Measurements from ENCODE around the gene PARP4. TPM values are rescaled to one million over a fixed set of nuclear protein-coding genes. Genes with fewer than 3 reads are reported as not detected.

PARP4 gene
- total and polyA plus RNA-seq, 2 donors (not counting 3 experiments of a cell fraction or from before 2014, with no cell fraction given) = 37.1 to 71.7 TPM

DNA sequence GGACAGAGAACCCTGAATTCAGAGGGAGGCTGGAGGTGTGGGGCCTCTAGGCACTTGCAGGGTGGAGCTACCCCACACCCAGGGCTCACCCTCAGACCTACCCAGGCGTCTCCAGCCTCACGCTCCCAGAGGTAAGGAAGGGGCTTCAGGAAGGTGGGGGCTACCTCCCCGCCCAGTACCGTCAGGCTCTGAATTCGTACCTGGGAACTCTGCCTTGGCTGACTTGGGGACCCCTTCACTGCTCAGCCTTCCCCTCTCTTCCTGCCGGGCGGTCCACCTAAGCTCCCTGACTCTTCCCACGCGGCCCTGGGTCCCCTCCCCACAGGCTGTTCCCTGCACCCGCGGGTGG lies 28.5 kb upstream of the PARP4 start:
- Histone ChIP-seq H2AFZ (ENCODE audit: low read depth, low read length) (peak overlapping the region; percentile 92), H3K4me2 (ENCODE audit: insufficient read depth, low read length) (peak overlapping the region; percentile 68), H4K20me1 (replicated peaks; ENCODE audit: control insufficient read depth, extremely low read depth, insufficient read depth, low read length) (no peaks in the 10 kb centered on the region), H3K4me3 (replicated peaks in 1 of 3; ENCODE audit: insufficient read depth in 1 of 3, low read depth in 1 of 3, low read length in 3 of 3) (peak overlapping the region in 1 of 3 experiments; percentile 27), H3K27me3 (ENCODE audit: control insufficient read depth in 2 of 2, insufficient read depth in 2 of 2, low read length in 2 of 2) (peaks cover 5 to 31% of the 10 kb centered on the region in 2 experiments), H3K27ac (ENCODE audit: insufficient read depth, low read depth, low read length) (no peak overlapping the region), H3K9me3 (replicated peaks; ENCODE audit: control insufficient read depth, insufficient read depth, low read length) (no peaks in the 10 kb centered on the region), H3K4me1 (ENCODE audit: control insufficient read depth, extremely low read depth, insufficient read depth, low read length) (peaks cover 3% of the 10 kb centered on the region), H3K9me1 (replicated peaks; ENCODE audit: control insufficient read depth, extremely low read depth, insufficient read depth, low read length) (no peaks in the 10 kb centered on the region), H3K9ac (replicated peaks; ENCODE audit: extremely low read depth, insufficient read depth, low read length) (no peak overlapping the region), H3K79me2 (ENCODE audit: control insufficient read depth, insufficient read depth, low read length) (no peaks in the 10 kb centered on the region), H3K36me3 (ENCODE audit: control insufficient read depth in 2 of 2, extremely low read depth in 1 of 2, insufficient read depth in 2 of 2, low read length in 2 of 2) (no peaks in the 10 kb centered on the region)
- ChIA-PET CTCF (interaction anchor here (1.4 to 1.9 kb wide), 2 partner anchors 15 to 28 kb away, joined by 4 to 7 read pairs; partner anchors contain the start of gene PARP4), POLR2A (no interaction called here)
- intact Hi-C loops (cut with micrococcal nuclease) (loop anchor here (2.0 to 5.0 kb wide), 2 partner anchors 28 to 39 kb away; partner anchors contain the start of gene PARP4), dilution Hi-C loops (cut with MboI; ENCODE audit: extremely low pct_ligation_motif_present, low sequenced_read_pairs) (no loop called here)
- BruUV-seq (replicated peaks) = no TSS peak
- TF ChIP-seq JUN (IDR thresholded peaks at IDR 0.05; ENCODE audit: borderline replicate concordance, insufficient read depth, insufficient read length, low read depth) (no peak), MYC (IDR thresholded peaks at IDR 0.05; ENCODE audit: low read depth, low read length) (no peak), MAX (IDR thresholded peaks at IDR 0.05; ENCODE audit: insufficient read depth, insufficient read length) (no peak), EZH2 (IDR thresholded peaks at IDR 0.05; ENCODE audit: borderline replicate concordance, low read depth, low read length, severe bottlenecking) (no peak), POLR2A (IDR thresholded peaks at IDR 0.05; ENCODE audit: low read depth, low read length) (no peak), GATA2 (IDR thresholded peaks at IDR 0.05; ENCODE audit: insufficient read depth, insufficient read length, low read depth, low read length) (no peak), POLR2AphosphoS5 (IDR thresholded peaks at IDR 0.05; ENCODE audit: insufficient read depth, low read depth, low read length) (no peak), FOS (IDR thresholded peaks at IDR 0.05; ENCODE audit: borderline replicate concordance, insufficient read depth, low read length) (no peak)
- TF ChIP-seq, protein P1, sequence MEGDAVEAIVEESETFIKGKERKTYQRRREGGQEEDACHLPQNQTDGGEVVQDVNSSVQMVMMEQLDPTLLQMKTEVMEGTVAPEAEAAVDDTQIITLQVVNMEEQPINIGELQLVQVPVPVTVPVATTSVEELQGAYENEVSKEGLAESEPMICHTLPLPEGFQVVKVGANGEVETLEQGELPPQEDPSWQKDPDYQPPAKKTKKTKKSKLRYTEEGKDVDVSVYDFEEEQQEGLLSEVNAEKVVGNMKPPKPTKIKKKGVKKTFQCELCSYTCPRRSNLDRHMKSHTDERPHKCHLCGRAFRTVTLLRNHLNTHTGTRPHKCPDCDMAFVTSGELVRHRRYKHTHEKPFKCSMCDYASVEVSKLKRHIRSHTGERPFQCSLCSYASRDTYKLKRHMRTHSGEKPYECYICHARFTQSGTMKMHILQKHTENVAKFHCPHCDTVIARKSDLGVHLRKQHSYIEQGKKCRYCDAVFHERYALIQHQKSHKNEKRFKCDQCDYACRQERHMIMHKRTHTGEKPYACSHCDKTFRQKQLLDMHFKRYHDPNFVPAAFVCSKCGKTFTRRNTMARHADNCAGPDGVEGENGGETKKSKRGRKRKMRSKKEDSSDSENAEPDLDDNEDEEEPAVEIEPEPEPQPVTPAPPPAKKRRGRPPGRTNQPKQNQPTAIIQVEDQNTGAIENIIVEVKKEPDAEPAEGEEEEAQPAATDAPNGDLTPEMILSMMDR (IDR thresholded peaks at IDR 0.05; ENCODE audit: extremely low read depth in 1 of 2, insufficient read depth in 1 of 2, low read depth in 1 of 2, low read length in 2 of 2) = no peak
- DNase-seq (ENCODE audit: low read depth, low spot score) = no peak
- no peak for FAIRE-seq

Data from endothelial cell of umbilical vein (primary cell).